Vagina (tissue), 2 donors: ENCODE measurements around the gene PLOD2.

Experiments used
- POLR2A ChIP-seq, 2 donors: fragments of 450-650 bp; IDR thresholded peaks; one replicate each; pipeline ENCODE4 v1.6.1; 2017; ENCODE audit warnings: antibody characterized with exemption in 2 of 2, mild to moderate bottlenecking in 2 of 2, moderate library complexity in 2 of 2
- POLR2AphosphoS5 ChIP-seq, 2 donors: sonication (generic); formaldehyde crosslinking; IDR thresholded peaks; one replicate each; pipeline ENCODE4 v1.9.0; 2017; ENCODE audit warnings: antibody characterized with exemption in 2 of 2, mild to moderate bottlenecking in 2 of 2, low read depth in 1 of 2; ENCODE audit not compliant: insufficient read depth in 1 of 2
- TF ChIP-seq, protein P1 (sequence below), 3 experiments: fragments of 450-650 bp in 2 of 3; fragments of 200-600 bp in 1 of 3; sonication (generic) in 1 of 3; IDR thresholded peaks; one replicate each; pipeline ENCODE4 v1.5.1; 2017 to 2019; ENCODE audit warnings: antibody characterized with exemption in 3 of 3, mild to moderate bottlenecking in 2 of 3, moderate library complexity in 2 of 3

- TF ChIP-seq, protein P1, sequence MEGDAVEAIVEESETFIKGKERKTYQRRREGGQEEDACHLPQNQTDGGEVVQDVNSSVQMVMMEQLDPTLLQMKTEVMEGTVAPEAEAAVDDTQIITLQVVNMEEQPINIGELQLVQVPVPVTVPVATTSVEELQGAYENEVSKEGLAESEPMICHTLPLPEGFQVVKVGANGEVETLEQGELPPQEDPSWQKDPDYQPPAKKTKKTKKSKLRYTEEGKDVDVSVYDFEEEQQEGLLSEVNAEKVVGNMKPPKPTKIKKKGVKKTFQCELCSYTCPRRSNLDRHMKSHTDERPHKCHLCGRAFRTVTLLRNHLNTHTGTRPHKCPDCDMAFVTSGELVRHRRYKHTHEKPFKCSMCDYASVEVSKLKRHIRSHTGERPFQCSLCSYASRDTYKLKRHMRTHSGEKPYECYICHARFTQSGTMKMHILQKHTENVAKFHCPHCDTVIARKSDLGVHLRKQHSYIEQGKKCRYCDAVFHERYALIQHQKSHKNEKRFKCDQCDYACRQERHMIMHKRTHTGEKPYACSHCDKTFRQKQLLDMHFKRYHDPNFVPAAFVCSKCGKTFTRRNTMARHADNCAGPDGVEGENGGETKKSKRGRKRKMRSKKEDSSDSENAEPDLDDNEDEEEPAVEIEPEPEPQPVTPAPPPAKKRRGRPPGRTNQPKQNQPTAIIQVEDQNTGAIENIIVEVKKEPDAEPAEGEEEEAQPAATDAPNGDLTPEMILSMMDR (IDR thresholded peaks at IDR 0.05) = no peak
- TF ChIP-seq POLR2AphosphoS5 (IDR thresholded peaks at IDR 0.05; ENCODE audit: insufficient read depth in 1 of 2, low read depth in 1 of 2) (no peak), POLR2A (IDR thresholded peaks at IDR 0.05) (no peak)
These were observed 8.2 kb downstream of the PLOD2 start for GRCh38 chr3:146152834-146153233.
